Germinal center (tissue), 1 donor: ENCODE results near the gene MICAL3.
"Not testable (repeated sequence)": the region's sequence is repeated elsewhere in the genome, so short reads cannot be mapped to it uniquely, and the experiment has no call there.

ENCODE experiments used
- DNase-seq: peaks from one replicate; pipeline ENCODE4 v3.0.0; 2012; ENCODE audit warnings: mixed read lengths, low spot score

Gene MICAL3, protein sequence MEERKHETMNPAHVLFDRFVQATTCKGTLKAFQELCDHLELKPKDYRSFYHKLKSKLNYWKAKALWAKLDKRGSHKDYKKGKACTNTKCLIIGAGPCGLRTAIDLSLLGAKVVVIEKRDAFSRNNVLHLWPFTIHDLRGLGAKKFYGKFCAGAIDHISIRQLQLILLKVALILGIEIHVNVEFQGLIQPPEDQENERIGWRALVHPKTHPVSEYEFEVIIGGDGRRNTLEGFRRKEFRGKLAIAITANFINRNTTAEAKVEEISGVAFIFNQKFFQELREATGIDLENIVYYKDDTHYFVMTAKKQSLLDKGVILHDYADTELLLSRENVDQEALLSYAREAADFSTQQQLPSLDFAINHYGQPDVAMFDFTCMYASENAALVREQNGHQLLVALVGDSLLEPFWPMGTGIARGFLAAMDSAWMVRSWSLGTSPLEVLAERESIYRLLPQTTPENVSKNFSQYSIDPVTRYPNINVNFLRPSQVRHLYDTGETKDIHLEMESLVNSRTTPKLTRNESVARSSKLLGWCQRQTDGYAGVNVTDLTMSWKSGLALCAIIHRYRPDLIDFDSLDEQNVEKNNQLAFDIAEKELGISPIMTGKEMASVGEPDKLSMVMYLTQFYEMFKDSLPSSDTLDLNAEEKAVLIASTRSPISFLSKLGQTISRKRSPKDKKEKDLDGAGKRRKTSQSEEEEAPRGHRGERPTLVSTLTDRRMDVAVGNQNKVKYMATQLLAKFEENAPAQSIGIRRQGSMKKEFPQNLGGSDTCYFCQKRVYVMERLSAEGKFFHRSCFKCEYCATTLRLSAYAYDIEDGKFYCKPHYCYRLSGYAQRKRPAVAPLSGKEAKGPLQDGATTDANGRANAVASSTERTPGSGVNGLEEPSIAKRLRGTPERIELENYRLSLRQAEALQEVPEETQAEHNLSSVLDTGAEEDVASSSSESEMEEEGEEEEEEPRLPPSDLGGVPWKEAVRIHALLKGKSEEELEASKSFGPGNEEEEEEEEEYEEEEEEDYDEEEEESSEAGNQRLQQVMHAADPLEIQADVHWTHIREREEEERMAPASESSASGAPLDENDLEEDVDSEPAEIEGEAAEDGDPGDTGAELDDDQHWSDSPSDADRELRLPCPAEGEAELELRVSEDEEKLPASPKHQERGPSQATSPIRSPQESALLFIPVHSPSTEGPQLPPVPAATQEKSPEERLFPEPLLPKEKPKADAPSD (N-terminal part only)

DNA sequence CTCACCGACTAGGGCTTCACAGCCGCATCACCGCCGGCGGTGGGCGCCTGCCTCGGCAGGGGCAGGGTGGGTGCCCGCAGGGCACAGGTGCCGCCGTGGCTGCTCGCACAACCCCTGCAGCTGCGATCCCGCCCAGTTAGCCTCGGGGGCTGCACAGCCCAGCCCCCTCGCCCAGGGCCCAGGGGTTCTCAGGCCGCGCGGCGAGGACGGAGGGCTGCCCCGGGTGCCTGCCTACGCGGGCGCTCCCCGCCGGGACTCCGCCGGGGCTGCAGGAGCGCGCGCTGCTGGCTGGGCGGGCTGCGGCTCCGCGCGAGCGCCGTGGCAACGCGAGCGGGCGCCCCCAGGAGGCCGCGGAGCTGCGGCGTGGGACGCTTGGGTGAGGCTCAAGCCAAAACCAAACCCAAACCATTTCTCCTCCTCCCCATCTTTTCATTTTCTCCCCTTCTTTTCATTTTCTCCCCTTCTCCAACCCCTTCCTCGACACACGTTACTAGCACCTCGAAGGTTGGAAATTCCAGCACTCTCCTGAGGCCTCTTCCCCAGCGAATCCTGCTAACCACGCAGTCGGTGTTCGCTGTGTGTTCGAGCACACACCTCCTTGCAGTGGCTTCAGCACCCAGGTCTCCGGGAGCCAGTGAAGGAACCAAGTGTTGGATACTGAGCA lies at the start of gene MICAL3:
TSS of gene MICAL3 (minus strand) at position 286 of the 664 bp plus-strand sequence. CDS start 117,749 bp downstream, outside the sequence.
- peak; percentile 88 for DNase-seq

DNA sequence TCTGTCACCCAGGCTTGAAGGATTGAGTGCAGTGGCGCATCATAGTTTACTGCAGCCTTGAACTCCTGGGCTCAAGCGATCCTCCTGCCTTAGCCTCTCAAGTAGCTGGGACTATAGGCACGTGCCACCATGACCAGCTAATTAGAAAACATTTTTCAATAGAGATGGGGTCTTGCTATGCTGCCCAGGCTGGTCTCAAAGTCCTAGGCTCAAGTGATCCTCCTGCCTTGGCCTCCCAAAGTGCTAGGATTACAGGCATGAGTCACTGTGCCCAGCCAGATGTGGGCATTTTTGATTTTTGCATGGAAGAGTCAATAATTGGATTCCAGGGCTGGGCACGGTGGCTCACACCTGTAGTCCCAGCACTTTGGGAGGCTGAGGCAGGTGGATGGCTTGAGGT lies 49.6 kb upstream of the MICAL3 start:
- DNase-seq = not testable (repeated sequence)

DNA sequence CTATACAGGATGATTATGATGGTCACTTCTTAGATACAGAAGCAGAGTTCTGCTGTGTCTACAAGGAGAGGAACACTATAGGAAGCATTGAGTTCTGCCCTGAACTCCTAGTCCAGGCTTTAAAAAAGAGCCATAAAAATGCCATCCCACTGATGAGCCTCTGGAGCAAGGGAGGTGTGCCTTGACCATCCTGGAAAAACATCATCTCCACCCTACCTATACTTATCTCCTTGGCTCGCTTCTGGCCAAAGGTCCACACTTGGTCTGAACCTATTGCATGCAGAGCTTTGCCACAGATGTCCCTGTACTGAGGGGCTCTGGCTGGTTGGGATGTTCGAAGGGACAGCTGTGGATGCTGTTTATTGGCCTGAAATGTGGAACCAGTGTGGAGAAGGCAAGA lies 49.1 kb upstream of the MICAL3 start:
- DNase-seq = no peak

DNA sequence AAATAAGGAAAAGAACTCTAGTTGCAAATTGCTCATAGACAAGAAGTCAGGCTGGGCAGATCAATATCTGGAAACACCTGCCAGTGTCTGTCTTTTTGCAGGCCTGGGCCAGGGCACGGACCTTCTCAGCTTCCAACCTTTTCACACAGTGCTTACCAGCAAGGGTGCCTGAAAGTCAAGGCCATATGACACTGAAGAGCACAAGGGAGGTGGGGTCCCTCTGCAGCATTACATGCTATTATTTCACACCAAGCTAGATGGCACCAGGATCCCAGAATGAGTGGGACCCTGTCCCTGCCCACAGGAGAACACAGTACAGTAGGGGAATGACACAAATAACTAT lies 47.6 kb upstream of the MICAL3 start:
- no peak for DNase-seq

DNA sequence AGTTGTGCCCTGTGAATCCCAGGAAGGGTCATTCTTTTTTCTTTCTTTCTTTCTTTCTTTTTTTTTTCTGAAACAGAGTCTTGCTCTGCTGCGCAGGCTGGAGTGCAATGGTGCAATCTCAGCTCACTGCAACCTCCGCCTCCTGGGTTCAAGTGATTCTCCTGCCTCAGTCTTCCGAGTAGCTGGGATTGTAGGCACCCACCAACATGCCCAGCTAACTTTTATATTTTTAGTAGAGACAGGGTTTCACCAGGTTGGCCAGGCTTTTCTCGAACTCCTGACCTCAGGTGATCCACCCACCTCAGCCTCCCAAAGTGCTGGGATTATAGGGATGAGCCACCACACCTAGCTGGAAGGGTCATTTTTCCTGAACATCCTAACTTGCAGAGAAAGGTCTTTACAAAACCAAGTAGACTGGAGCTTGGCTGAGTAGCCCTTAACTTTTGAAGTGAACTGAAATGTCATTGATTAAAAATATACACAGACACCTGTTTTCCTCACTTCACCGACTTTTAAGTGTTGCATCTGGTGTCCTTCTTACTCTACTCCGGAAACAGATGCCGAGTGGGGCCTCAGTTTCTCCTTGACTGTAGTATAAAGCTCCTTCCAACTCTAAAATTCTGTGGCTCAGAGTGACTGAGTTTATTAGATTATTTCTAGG lies 47.1 kb upstream of the MICAL3 start:
- DNase-seq = peak; percentile 40

DNA sequence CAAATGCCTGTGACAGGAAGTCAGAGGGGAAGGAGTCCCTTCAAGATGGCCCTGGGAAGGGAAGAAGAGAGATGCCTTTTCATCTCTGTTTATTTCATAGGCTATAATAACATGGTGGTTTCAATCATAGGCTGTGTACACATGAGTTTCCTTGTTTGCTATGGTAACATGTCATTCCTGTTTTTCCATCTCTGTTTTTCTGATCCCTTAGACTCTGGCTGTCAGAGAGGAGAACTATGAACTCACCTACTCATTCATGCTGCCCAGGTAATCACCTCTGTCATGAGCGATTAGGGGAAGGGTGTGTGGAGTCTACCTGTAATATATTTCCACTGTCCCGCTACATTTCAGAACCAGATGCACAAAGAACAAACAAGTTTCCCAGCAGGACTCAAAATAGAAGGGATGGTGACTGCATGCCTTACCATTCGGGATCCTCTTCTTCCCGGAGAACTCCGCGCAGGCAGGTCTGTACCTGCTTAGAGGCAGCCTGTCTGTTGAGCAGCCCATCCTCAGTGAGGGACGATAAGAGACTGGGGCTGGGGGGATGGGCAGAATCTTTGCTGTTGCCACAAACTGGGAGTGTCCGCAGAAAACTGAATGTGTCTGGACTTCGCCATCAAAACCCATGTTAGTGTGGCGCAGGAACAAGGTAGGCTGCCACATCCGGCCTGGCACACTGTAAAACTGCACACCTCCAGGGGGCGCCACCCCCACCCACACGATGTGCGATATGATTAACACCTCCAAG lies 46.4 kb upstream of the MICAL3 start:
- no peak for DNase-seq

DNA sequence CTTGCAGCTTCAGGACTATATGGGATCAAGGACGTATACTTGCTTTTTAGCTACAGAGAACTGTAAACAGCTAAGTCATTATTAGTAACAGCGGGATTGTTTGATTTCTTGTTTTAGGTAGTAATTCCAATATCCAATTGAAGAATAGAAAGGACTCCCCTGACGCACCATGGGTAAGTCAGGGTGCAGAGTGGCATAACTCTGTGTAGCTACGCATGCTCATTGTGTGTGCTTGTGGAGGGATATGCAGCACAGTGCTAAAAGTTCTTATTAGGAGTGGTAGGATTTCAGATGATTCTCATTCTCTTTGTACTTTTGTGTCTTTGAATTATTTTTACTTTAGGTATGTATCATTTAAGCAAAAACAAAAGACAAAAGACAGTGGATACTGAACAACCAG lies 45.7 kb upstream of the MICAL3 start:
- DNase-seq = no peak

DNA sequence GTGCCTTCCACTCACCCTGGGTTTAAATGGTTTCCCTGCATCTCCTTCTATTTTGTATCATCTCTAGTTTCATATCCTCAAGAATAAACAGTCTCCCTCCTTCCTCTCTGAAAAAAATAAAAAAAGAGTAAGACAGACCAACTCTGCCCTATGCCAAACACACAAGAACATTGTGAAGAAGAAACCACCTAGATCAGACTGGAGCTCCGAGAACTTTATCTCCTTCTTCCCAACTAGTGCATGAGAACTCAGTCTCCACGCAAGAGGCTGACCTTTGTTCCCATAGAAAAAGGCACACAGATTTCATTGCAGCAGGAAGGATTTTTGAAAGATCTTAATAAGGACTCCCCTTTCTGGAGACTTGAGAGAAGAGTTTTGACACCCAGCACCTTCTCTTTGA lies 44.7 kb upstream of the MICAL3 start:
- no peak for DNase-seq

DNA sequence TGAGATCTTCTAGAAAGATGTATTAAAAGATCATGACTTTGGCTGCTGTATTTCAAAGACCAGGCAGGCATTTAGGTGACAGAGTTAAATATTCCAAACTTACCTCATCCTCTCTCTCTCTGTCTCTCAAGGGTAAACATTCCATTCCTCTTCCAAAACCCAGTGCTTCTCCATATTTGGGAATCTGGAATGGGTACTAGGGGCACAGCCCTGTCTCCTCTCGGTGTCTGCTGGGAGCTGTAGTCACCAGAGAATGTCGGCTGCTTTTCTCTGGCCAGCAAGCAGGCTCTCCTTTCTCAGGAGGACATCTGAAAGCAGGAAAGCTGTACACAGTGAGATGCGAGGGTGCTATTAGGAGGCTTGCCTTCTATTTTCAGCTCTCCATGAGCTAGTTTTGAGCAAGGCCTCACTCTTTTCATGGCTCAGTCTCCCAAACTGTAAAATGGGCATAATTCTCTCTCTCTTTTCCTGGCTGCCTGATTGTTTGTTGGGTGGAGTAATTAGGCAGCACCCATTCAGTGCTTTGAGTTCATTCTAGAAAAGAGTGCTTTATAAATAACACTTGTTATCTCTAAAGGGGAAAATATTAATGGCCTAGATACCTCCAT lies 44.1 kb upstream of the MICAL3 start:
- DNase-seq = no peak

DNA sequence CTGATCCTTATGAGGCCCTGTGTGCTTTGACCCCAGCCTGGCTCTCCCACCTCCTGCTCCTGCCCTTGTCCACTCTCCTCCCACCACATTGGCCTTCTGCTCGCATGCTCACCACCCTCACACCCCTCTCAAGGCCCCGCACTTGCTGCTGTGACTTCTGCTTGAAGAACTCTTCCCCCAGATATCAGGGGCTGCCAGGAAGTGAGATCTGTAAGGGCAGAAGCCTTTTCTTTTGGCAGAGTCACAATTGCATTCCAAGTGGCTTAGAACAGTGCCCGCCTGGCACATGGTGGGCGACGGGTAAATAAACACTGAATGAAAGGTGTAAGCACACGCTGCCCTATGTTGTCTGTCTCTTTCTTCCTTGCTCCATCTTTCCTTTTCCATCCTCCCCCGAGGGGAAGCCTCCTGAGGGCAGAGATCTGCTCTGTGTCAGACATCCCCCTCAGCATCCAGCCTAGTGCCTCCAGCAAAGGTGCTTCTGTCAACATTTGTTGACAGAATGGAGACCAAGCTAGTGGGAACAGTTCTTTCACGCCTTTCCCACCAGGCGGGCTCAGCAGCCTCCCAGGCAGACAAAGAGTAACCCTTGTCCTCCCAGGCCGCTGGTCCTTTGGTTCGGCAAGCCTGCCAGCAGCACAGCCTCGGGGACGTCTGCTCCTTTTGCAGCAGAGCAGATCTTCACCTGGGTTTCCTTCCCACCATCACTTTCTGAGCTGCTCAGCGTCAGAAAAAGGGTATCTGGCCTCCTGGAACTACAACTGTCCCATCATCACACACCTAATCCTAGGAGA lies 43.4 kb upstream of the MICAL3 start:
- DNase-seq = no peak

DNA sequence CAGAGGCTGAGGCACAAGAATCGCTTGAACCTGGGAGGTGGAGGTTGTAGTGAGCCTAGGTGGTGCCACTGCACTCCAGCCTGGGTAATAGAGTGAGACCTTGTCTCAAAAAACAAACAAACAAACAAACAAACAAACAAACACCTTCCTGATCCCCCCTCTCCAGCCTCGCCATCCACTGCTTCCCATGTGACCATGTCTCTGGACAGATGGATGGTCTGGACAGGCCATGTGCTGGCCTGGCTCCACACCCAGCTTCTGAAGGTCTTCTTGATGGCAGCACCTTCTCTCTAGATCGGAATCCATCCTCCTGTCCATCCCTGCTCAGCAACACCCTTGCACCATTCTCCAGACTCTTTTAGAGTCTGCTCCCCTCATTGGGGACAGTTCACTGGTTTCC lies 42.8 kb upstream of the MICAL3 start:
- DNase-seq = no peak

DNA sequence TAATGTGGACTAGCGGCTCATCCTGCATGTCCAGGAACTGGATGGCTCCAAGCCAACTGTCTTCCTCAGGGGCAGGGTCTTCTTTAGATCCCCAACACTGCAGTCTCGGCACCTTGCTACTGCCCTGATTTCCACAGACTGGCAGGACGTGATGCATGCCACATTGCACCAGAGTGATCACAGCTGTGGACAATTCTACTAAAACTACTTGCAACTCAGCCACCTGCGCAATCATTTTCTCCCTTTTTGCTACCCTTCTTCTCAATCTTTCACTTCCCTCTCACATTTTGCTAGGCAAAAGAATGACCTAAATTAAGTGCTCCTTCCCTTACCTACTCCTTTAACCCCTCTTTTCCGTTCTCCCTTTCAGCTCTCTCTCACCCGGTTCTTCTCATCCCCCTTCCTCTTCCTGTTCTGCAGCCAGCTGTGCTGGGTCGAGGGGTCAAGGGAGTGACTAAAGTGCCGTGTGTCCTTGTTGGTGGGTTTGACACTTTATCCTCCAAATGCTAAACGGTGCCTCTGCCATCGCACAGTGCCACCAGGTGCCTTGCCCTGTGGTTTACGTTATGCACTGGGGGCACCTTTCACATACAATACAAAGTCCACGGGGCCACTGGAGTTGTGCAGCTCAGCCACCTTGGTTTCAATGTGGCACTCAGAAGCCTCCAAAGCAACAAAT lies 42.0 kb upstream of the MICAL3 start:
- peak; percentile 60 for DNase-seq

DNA sequence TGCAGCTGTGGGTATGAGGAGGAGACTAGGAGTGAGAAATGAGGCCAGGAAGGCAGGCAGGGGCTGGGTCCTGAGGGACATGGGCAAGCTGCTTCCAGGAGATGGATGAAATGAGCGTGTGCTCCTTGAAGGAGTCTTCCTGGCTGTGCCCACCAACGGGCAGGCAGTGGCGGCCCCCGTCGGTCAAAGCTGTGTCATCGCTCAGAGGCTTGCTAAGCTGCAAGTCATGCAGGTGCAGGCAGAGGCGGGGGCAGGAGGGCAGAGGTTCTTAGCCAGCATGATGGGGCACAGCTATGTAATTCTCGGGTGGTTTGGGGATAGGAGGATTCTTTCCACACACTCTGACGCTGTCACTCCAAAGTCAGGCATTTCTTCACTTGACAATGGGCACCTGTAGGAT lies 40.9 kb upstream of the MICAL3 start:
- peak; percentile 39 for DNase-seq

DNA sequence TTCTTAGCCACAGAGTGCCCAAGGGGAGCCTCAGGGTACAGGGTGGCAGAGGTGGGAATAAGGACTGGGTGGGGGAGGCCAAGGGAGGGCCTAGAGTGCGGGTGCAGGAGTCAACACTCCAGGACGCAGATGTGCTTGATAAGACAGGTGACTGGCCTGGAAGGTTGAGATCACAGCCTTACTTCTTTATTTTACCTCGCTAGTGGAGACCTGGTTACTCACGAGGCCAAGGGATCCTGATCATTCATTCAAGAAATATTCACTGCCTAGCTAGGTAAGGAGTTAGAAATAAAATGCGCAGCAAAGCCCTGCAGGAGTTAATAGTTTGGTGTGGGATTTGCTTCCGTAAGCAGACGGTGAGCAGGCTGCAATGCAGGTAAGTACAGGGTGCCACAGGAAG lies 40.3 kb upstream of the MICAL3 start:
- DNase-seq = no peak

DNA sequence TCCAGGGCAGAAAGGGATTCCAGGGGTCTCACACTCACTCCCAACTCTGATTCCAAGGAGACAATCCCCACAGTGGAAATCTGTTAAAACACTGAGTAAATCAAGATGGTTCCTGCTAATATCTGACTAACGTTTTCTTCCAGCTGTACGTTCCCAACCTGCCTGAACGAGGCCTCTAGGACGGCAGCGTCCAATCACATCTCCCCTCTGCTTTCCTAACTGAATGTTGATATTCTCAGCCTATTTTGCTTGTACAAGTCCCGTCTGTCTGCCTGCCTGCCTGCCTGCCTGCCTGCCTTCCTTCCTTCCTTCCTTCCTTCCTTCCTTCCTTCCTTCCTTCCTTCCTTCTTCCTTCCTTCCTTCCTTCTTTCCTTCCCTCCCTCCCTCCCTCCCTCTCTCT lies 39.4 kb upstream of the MICAL3 start:
- DNase-seq = not testable (repeated sequence)

DNA sequence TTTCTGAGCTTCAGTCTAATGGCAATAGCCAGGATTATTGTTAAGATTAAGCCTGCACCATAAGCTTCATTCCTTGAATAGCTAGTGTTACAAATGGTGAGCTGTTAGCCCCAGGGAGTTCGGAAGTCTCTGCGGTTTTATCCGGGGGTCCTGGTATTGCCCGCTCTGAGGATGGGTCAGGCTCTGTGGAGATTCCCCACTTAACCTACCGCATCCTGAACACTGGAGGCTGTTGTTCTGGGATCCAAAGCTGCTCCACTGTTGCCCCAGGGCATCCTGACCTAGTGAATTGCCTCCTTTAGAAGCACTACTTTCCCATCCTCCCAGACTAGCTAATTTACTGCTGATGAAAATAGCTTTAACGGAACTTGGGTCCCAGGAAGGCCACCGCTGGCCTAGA lies 38.9 kb upstream of the MICAL3 start:
- no peak for DNase-seq

DNA sequence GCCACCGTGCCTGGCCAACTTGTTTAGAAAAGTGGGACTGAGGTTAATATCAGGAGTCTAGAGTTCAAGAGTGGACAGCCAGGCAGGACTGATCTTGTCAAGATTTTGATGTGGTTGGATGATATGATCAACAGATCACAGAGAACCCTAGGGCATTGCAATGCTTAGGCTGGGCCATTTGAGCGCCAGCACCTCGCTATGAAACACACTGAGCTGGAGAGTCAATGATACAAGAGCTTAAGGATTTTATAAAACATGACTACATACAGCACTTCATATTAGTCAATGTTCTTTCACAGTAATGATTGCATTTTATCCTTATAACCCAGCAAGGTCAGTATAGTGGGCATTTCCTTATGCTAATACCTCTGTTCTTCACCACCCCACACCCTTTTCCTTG lies 38.1 kb upstream of the MICAL3 start:
- no peak for DNase-seq

DNA sequence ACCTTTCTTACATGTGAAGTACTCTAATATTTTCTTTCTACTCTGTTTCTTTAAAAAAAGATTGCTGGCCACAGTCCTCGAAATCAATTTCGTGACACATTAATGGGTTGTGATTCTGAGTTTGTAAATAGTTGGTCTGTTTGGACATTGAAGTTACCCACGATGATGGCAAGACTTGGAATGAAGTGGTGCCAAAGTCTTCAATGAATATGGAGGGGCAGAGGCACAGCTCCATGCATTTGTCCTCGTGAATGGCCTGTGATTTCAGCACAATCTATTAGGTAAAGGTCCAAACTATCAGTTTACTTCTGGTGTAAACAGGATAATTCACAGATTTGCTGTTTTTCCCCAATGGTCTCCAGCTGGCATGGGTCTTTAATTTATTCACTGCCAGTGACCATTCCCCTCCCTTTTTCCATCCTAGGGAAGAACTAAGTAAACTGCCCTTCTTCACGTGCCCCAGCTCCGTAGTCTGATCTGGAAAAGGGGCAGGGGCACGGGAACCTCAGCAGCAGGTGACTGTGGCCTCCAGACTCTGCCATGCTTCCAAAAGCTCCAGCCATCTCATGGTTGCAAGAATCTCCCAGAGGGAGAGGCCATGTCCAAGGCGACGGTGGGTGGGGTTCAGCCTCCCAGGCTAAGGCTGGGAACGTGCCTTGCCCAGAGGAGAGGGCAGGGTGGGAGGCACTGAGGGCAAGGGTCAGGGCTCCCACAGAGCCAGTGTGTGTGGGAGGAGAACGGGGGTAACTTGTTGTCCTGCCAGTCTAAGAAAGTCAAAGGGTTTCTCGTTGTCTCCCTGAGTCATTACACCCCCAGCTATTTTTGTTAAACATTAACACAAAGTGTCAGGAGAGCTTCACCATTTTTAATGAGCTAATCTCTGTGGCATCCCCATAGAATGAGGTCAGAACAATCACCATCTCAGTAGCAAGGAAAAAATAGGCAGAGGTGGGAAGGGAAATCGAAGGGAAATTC lies 36.6 kb upstream of the MICAL3 start:
- no peak for DNase-seq
